ENCODE measurements around the gene BPTF.
"Not testable (repeated sequence)": the region's sequence is repeated elsewhere in the genome, so short reads cannot be mapped to it uniquely, and the experiment has no call there.

Gene BPTF

DNA sequence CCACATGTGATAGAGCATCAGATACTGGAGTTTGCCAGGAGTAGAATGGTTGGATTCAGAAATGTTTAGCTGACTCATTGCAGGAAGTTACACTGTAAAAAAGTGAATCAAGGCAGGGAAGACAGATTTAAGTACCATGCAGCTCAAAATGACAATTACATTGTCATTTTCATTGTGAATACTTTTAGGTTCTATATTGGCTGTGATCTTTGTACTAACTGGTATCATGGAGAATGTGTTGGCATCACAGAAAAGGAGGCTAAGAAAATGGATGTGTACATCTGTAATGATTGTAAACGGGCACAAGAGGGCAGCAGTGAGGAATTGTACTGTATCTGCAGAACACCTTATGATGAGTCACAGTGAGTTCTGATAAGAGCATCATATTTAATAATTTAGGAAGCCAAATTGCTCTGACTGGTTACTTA, 137.9 kb downstream of the BPTF start:
- peak; percentile 58 to 67 for DNase-seq (ENCODE audit: low read depth in 2 of 2)

DNA sequence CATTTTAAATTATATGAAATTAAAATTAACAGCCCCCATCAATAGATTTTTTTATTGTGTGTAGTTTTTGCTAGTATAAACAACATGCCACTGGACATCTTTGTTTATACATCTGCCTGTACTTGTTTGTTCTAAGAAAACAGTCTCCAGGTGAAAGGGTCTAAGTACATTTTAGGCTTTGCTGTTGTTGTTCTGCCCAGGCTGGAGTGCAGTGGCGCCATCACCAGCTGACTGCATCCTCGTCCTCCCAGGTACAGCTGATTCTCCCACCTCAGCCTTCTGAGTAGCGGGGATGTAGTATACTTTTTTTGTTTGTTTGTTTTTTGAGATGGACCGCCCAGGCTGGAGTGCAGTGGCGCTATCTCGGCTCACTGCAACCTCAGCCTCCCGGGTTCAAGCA, 145.5 kb downstream of the BPTF start:
- DNase-seq (ENCODE audit: low read depth in 2 of 2): no peak

DNA sequence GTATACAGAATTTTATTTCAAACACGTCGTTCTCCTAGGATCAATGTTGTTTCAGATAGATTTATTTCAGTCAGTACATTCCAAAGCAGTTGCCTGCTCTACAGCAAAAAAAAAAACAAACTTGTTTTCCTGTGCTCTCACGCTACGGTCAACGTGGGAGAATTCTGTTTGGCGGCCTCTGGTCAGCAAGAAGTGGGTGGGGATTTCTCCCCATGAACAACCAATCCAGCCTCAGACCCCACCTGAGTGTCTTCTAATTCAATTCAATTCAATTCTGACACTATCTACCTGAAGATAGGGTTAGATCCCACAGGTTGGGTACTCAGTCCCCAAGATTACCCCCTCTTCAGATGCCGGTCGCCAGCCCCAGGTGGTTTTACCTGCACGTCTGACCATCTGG, 148.9 kb downstream of the BPTF start:
- no peak for DNase-seq (ENCODE audit: low read depth in 2 of 2)

DNA sequence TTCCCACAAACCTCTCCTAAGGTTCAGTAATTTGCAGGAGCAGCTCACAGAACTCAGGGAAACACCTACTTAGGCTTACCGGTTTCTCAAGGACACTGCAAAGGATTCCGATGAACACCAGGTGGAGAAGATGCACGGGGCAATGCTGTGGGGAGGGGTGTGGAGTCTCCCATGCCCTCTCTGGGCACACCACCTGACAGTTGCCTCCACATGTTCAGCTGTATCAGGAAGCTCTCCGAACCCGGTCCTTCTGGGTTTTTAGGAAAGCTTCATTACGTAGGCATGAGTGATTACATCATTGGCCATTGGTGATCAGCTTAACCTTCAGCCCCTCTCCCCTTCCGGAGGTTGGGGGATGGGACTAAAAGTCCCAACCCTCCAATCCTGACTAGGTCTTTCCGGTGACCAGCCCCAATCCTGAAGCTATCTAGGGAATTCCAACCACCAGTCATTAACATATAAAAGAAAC, 149.3 kb downstream of the BPTF start:
- DNase-seq (ENCODE audit: low read depth in 2 of 2): no peak

DNA sequence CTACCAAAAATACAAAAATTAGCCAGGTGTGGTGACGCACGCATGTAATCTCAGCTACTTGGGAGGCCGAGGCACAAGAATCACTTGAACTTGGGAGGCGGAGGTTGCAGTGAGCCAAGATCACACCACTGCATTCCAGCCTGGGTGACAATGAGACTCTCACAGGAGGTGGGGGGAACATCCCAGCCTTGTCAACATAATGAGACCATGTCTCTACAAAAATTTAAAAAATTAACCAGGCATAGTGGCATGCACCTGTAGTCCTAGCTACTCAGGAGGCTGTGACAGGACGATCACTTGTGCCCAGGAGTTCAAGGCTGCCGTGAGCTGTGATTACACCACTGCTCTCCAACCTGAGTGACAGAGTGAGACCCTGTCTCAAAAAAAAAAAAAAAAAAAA, 151.0 kb downstream of the BPTF start:
- not testable (repeated sequence) for DNase-seq (ENCODE audit: low read depth in 2 of 2)

DNA sequence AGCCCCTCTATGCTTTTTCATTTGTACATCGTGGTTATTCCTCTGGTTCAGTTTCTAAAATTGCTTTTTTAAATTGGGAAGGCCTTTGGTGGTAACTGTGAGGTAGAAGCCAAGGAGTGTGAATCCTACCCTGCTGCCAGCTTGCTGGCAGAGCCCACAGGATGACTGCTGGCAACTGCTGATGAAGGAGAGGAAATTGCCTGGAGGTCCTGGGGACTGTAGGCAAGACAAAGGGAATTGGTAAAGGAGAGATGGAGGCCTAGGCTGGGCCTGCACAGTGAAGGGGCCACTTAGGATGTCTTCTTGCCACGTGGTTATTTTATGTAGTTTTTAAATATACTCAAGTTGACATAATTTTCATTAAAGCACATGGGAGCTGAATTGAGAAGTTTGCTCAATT, 155.2 kb downstream of the BPTF start:
- DNase-seq (ENCODE audit: low read depth in 2 of 2): no peak

DNA sequence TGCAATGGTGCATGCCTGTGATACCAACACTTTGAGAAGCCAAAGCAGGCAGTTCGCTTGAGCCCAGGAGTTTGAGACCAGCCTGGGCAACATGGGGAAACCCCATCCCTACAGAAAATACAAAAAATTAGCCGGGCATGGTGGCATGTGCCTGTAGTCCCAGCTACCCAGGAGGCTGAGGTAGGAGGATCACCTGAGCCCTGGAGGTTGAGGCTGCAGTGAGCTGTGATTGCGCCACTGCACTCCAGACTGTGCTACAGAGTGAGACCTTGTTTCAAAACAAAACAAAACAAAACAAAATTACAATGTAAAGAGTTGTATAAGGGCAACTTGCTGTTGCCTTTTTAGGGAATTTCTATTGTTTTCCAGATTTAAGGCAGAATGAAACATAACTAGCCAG, 155.6 kb downstream of the BPTF start:
- DNase-seq (ENCODE audit: low read depth in 2 of 2): not testable (repeated sequence)

DNA sequence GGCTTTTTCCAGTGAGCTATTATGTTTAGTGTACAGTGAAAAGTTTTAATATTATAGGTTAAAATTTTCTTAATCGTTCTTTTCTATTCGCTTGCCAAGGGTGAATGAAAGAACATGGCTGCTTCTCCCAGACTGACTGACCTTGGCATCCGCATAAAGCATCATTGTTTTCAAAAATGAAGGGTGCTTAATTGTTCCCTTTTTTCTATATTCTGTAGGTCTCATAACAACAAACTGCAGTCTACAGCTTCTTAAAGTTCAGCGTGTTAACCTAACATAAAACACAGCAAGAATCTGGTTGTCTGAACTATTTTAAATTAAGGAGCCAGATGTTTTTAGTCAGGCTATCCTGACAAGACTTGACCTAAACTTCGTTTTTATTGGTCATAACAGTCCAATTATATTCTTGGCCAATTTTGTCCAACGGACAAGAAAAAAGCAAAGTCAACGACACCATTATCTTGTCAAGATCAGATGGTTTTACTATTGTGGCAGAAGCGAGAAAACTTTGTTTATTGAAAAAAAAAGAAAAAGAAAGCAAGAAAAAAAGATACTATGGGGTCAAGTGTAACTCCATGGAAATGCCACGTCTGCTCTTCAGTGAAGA, 156.8 kb downstream of the BPTF start:
- DNase-seq (ENCODE audit: low read depth in 2 of 2): no peak

DNA sequence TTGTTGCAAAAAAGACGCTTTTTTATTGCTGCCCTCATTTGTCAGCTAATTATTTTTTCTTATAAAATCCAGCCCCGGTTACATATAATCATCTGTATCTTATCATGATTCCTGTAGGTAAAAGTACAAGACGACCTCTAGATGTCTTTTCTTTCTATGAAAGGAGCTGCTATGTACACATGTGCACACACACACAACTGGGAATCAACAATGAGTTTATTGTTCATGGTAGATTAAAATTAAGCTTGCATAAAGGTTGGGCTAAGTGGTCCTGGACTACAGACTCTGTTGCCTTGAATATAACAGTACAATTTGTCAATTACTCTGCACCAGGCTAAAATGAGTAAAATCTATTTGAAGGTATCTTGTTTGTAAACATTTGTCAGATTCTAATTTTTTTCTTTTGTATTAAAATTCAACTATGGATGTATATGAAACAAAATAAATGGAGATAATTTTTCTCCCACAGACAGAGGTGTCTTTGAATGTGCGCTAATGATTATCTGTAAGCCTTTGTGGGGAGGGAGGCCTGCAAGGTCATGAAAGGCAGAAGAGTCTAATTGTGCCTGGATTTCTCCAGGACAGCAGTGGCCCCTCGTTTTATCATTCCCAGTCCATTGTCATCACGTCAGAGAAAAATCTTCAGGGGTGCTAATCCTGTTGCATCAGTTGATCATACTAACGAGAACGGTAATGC, 157.5 kb downstream of the BPTF start:
- DNase-seq (ENCODE audit: low read depth in 2 of 2): no peak

DNA sequence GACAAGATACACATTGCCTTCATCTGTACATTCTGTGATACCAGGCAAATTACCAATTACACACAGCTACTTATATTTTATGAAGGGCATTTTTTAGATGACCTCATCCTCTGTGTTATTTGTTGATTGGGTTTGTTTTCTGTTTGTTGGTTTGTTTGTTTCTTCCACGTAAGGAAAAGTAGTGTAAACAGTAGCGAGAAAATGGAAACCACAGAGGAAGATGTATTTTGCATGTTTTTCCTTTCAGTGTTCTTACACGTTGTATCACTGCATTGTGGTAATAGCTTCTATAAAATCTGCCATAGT, 158.0 kb downstream of the BPTF start:
- no peak for DNase-seq (ENCODE audit: low read depth in 2 of 2)

DNA sequence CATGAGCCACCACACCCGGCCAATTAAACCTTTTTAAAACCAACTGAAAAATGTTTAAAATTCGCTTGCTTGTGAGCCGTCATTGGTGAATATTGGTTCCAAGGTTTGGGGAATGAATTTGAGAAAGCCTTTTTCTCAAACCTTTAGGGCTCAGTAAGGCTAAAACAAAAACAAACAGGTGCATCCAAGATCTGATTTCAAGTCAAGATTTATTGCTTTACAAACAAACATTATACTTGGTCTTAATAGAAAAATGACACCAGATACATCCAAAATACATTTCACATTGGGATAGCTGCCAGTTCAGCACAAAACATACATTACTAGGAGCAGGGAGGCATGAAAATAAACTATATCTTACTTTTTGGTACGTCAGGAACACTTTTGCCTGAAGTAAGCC, 165.6 kb downstream of the BPTF start:
- DNase-seq (ENCODE audit: low read depth in 2 of 2): no peak

DNA sequence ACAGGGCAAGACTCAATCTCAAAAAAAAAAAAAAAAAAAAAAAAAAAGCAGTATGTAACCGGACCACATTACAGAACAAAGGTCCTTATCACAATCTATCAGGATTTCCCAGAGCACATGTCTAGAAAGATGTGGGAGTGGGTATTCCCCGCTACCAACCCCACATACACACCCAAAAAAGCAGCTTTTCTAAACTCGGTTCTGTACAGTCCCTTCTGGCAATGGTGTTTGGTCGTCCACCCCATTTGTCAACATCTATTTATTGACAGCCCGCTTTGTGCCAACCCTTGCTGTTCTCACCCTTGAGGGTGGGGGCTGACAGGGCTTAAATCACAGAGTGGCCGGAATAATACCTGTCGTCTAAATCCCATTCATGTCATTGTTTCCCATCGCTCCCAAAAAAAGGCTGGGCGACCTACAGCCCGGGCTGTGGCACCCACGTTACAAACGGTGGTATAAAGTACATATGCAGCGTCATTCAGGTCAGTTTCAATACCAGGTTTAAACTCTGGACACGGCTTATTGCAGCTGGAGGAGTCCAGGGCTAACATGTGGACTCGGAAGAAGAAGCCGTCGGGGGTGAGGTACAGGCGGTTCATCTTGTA, 167.3 kb downstream of the BPTF start:
- no peak for DNase-seq (ENCODE audit: low read depth in 2 of 2)

DNA sequence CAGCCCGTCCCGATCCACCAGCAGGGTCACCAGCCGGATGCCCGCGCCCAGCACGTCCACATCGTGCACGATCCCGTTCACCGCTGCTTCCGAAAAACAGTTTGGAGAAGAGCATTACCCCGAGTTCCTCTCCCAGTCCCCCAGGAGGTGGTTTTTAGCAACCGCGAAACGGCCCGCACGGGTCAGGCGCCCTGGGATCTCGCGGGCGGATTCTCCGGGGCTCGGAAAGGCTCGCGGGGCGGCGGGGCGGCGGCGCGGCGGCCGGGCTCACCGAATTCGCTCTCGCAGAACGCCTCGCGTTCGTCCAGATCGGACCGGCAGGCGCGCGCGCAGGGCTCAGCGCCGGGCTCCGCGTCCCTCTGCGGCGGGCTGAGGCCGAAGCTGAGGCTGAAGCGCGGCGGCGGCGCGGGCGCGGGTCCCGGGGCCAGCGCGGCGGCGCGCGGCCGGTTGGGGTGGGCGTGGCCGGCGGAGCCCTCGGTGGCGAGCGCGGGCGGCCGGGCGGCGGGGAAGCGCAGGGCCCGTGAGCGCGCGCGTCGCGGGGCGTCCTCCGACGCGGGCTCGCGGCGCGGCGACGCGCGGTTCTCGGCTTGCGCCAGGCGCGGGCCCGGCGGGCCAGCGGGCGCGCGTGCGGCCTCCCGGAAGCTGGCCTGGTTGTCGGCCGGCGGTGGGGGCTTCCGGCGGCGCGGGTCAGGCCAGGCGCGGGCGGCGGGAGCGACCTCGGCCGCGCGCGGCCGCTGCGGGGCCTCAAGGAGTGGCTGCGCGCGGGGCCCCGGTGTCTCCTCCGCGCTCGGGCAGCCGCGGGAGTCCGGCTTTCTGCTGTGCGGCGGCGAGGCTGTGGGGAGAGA, 168.1 kb downstream of the BPTF start:
- peak; percentile 52 to 70 for DNase-seq (ENCODE audit: low read depth in 2 of 2)

DNA sequence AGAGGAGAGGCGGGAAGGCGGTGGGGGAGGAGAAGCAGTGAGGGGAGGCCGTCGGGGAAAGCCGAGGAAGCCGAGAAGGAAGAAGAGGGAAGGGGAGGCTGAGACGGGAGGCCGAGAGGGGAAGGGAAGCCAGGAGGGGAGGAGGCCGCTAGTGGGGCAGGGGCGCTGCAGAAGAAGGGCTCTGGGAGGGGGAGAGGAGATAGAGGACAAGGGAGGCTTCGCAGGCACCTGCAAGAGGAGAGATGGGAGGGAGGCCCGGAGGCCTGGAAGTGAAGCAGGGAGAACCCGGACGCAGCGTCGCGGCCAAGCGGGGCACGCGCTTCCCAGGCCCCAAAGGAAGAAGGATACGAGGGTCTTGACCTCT, 168.7 kb downstream of the BPTF start:
- DNase-seq (ENCODE audit: low read depth in 2 of 2): no peak

DNA sequence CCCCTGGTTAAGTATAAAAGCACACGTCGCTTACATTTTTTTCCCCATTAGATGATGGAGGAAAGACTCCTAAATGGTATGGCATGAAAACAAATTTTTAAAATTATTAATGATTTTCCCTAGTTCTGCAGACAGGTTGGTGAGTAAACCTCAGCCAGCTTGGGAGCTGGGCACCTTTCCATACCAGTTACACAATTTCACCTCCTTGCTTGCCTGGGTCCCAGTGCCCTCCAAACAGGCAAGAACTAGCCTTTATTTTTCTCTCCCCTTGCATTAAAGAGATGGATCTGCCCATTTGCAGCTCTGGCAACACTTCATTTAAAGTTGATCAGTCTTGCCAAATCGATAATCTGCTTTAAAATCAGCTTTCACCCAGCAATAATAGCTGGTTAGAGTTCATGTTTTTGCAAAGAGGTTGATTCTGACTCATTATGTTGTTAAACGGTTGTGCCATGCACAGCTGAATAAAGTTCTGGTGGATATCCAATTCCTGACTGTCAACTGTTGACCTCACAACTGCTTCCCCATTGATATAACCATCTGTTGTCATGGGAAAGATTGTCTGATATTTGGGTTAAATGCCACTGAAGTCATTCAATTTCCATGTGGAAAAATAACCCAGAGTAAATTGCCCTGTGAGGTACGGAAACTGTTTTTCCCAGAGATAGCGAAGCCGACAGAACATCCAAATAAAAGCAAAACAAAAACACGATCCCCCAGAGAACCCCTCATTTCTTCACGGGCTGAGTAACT, 169.7 kb downstream of the BPTF start:
- DNase-seq (ENCODE audit: low read depth in 2 of 2): no peak

DNA sequence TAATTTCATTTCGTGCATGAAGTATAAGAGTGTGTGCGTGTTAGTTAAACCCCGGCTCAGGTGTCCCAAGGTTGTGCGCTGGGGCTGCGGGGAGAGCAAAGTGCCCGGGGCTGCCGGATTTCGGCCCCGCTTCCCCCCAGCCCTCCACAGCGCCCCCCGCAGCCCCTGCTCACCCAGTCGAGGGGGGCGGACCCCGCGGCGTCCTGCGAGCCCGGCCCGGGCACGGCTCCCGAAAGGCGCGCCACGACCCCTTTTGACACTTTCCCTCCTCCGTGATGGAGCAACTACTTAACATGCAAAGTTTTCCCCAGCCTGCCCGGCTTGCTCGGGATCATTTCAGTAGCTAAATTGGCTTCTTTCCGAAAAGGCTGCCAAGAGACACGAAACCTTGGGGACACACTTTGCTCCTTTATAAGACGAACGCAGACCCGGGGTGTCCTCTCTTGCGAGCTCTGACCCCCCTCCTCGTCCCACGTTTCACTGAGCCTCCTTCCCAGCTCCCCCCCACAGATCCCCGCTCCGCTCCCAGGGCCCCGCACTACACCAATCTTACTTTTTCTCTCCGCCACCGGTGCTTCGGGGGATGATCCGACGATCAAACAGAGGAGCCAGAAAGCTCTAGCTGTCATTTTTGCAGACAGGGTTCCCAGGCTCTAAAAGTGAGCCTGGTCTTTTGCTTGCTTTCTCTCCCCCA, 170.4 kb downstream of the BPTF start:
- no peak for DNase-seq (ENCODE audit: low read depth in 2 of 2)

DNA sequence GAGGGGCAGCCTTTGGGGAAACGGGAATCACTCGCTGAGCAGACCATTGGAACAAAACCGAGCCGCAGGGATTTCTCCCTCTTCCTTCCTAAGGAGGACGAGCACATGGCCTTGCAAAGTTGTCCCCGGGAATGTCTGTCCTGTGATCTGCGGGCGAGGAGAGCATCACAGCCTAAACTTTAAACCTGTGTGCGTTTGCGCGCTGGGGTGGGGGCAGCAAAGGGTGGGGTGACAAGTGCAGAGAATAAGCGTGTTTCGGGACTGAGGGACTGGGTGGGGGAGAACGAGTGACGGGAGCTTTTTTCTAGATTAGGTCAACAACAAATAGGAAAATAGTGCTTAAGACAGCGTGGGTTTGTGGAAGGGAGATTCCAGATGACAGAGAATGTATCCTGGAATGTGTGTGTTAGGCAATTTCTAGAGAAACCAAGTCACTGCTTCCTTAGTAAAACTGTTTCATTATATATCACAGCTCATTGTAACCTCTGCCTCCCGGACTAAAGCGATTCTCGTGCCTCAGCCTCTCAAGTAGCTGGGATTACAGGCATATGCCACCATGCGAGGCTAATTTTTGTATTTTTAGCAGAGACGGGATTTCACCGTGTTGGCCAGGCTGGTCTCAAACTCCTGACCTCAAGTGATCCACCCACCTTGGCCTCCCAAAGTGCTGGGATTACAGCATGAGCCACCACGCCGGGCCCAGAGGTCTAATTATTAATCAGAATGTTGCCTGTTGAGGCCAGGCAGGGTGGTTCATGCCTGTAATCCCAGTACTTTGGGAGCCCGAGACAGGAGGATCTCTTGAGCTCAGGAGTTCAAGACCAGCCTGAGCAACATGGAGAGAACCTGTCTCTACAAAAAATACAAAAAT, 171.2 kb downstream of the BPTF start, which contains the start of gene C17orf58:
TSS of gene C17orf58 (minus strand) at position 169 of the 871 bp plus-strand sequence. CDS start 271 bp downstream, outside the sequence.
- DNase-seq (ENCODE audit: low read depth in 2 of 2): peak in 1 of 2 donors; percentile 52

DNA sequence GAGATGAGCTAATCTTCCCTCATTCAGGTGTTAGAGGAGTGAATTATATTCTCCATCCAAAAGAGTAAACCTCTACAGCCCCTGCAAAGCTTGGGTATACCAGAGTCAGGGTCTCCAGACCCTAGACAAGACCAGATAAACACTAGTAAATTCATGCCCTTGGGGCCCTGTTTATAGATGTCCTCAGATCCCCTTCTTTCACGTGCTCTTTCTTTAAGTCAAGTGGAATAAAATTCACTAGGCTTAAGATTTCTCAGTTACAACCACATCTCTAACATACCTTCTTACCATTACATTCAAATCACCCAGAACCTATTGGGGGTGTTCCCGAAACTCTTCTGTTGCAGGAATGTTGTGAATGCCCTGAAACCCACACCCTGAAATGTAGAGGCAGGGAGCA, 173.2 kb downstream of the BPTF start:
- DNase-seq (ENCODE audit: low read depth in 2 of 2): no peak

DNA sequence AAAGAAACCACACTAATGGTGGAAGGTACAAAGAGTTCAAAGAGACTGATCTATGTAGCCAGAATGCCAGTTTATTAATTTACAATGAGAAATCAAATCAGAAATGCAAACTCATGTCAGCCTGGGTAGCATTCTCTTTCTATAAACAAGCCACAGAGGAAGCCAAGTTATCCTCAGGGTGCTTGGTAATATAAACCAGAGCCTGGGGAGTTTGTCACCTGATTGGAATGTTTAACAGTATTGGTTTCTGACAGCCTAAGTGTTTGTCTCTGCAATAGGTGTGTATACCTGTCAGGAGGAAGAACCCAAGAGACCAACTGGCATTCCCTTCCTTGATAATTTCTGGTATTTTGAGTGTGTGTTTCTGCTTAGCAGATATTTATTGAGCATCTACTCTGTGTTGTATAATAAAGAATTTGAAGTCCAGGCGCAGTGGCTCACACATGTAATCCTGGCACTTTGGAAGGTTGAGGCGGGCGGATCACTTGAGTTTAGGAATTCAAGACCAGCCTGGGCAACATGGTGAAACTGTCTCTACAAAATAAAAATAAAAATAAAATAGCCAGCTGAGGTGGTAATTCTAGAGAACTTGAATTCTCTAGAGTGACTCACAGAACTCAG, 174.1 kb downstream of the BPTF start:
- DNase-seq (ENCODE audit: low read depth in 2 of 2): no peak

DNA sequence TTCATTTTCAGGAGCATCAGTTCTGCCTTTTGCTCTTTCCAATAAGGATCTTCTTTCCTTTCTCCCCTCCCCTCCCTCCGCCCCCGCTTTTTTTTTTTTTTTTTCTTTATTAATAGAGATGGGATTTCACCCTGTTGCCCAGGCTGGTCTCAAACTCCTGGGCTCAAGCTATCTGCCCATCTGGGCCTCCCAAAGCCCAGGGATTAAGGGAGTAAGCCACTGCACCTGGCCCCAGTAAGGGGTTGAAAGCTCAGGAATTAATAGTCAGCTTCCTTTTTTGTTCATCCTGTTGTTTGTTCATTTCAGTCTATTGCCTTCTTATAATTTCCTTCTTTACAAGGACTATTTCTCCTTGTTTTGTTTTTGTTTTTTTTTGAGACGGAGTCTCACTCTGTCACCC, 178.9 kb downstream of the BPTF start:
- no peak for DNase-seq (ENCODE audit: low read depth in 2 of 2)
